Caco-2 (cell line): ENCODE results near the gene RNASE9. TPM values are rescaled to one million over a fixed set of nuclear protein-coding genes. Genes with fewer than 3 reads are reported as not detected.

Experiments
- BruUV-seq: library from RNA; stranded (reverse); fragments of 400-500 nt; replicated peaks from 2 replicates; lab custom pipeline; 2021; lab: Mats Ljungman, UMichigan
- CTCF ChIA-PET: fragments of 300-600 bp; sonication (Branson Sonifier 250); formaldehyde crosslinking; loops from one replicate; lab custom pipeline; 2022; ENCODE audit warnings: antibody characterized with exemption; lab: Charles Lee
- POLR2A ChIA-PET: fragments of 300-600 bp; sonication (Branson Sonifier 250); formaldehyde crosslinking; loops from one replicate; lab custom pipeline; 2022; ENCODE audit warnings: antibody characterized with exemption; lab: Charles Lee
- DNase-seq, 2 experiments: peaks; one replicate each; pipeline versions ENCODE4 v3.0.0 to v3.0.0-alpha.2; 2020 to 2022
- H3K27me3 ChIP-seq: replicated peaks from 2 replicates; pipeline ENCODE4 v1.6.0; 2011; ENCODE audit warnings: low read length; ENCODE audit not compliant: control insufficient read depth, insufficient read depth
- H3K36me3 ChIP-seq: 2 replicates; pipeline ENCODE4 v1.5.1; 2011; ENCODE audit warnings: low read length; ENCODE audit not compliant: control insufficient read depth, insufficient read depth
- H3K4me1 ChIP-seq: fragments of 250-450 bp; sonication (Bioruptor Pico); 2 replicates; pipeline ENCODE4 v1.5.1; 2020; ENCODE audit warnings: mild to moderate bottlenecking
- H3K4me3 ChIP-seq: 2 replicates; pipeline ENCODE4 v1.5.1; 2011; ENCODE audit warnings: low read depth, mild to moderate bottlenecking, control low read depth, low read length
- H3K9me3 ChIP-seq: fragments of 250-450 bp; sonication (Bioruptor Pico); 2 replicates; pipeline ENCODE4 v1.5.1; 2020; ENCODE audit warnings: mild to moderate bottlenecking, moderate library complexity
- H3K27ac Mint-ChIP-seq: one replicate; pipeline ENCODE4 v1.8.0; 2022; ENCODE audit warnings: mixed read lengths; ENCODE audit not compliant: unreplicated experiment
- H3K27me3 Mint-ChIP-seq: one replicate; pipeline ENCODE4 v1.8.0; 2022; ENCODE audit warnings: mixed read lengths; ENCODE audit not compliant: insufficient read depth, unreplicated experiment
- H3K36me3 Mint-ChIP-seq: one replicate; pipeline ENCODE4 v1.8.0; 2022; ENCODE audit warnings: mild to moderate bottlenecking, mixed read lengths; ENCODE audit not compliant: insufficient read depth, unreplicated experiment
- H3K4me1 Mint-ChIP-seq: one replicate; pipeline ENCODE4 v1.8.0; 2022; ENCODE audit warnings: low read depth, mixed read lengths; ENCODE audit not compliant: unreplicated experiment
- H3K4me3 Mint-ChIP-seq: one replicate; pipeline ENCODE4 v1.8.0; 2022; ENCODE audit warnings: mild to moderate bottlenecking, moderate library complexity, mixed read lengths; ENCODE audit not compliant: unreplicated experiment
- H3K9me3 Mint-ChIP-seq: one replicate; pipeline ENCODE4 v1.8.0; 2022; ENCODE audit warnings: mixed read lengths; ENCODE audit not compliant: unreplicated experiment
- CTCF ChIP-seq, 2 experiments: fragments of 200-600 bp in 1 of 2; IDR thresholded peaks; 1 replicate in 1 of 2; 2 replicates in 1 of 2; pipeline versions ENCODE4 v1.5.1 to v1.8.0; 2011 to 2022; ENCODE audit warnings: antibody characterized with exemption in 1 of 2, control low read depth in 1 of 2, inconsistent platforms in 1 of 2, low read depth in 1 of 2, low read length in 1 of 2, mild to moderate bottlenecking in 1 of 2, moderate library complexity in 1 of 2; ENCODE audit not compliant: insufficient read depth in 1 of 2, severe bottlenecking in 1 of 2, unreplicated experiment in 1 of 2
- intact Hi-C: fragments of 100-400 bp; cut with micrococcal nuclease; formaldehyde crosslinking; loops from one replicate; pipeline ENCODE4 v1.10.0; 2022; ENCODE audit not compliant: unreplicated experiment
- total RNA-seq: library from RNA; stranded (reverse); gene quantifications from 2 replicates; pipeline ENCODE4 v1.2.3, GENCODE V29; 2022

The RNASE9 gene
- total RNA-seq, 1 experiment from 2014 or later, result not detected

GRCh38 chr14:20546877-20547276 lies 14.0 kb downstream of the RNASE9 start:
- H3K4me3 Mint-ChIP-seq, result peak overlapping the region; percentile 46
- Histone ChIP-seq H3K36me3 (no peaks in the 10 kb centered on the region), H3K4me3 (no peak overlapping the region), H3K27me3 (no peaks in the 10 kb centered on the region), H3K9me3 (no peaks in the 10 kb centered on the region), H3K4me1 (peaks cover 14% of the 10 kb centered on the region)
- no peaks in the 10 kb centered on the region for H3K27me3 Mint-ChIP-seq
- peaks cover 15% of the 10 kb centered on the region for H3K4me1 Mint-ChIP-seq
- peak overlapping the region; percentile 57 for H3K27ac Mint-ChIP-seq
- no peaks in the 10 kb centered on the region for H3K9me3 Mint-ChIP-seq
- no peak for TF ChIP-seq CTCF (IDR thresholded peaks at IDR 0.05; ENCODE audit: insufficient read depth in 1 of 2, low read depth in 1 of 2, low read length in 1 of 2, severe bottlenecking in 1 of 2, unreplicated experiment in 1 of 2)
- BruUV-seq, result no TSS peak
- H3K36me3 Mint-ChIP-seq, result no peaks in the 10 kb centered on the region
- POLR2A ChIA-PET, result interaction anchor here (0.9 to 1.2 kb wide), 2 partner anchors 77 to 86 kb away, joined by 3 to 4 read pairs; partner anchors contain the start of gene PIP4P1
- peak; percentile 78 to 81 for DNase-seq
- intact Hi-C loops, result loop anchor here (5.0 to 10.0 kb wide), 2 partner anchors 132 to 135 kb away; partner anchors contain the start of genes RNASE4 and TEP1
- CTCF ChIA-PET, result interaction anchor here (0.6 to 0.8 kb wide), 4 partner anchors 66 to 183 kb away, joined by 3 to 10 read pairs (median 4); partner anchors contain the start of gene PIP4P1

- Mint-ChIP-seq H3K36me3 (no peaks in the 10 kb centered on the region), H3K9me3 (no peaks in the 10 kb centered on the region), H3K27me3 (peaks cover 2% of the 10 kb centered on the region), H3K4me3 (no peak overlapping the region), H3K4me1 (no peaks in the 10 kb centered on the region), H3K27ac (no peak overlapping the region)
- Histone ChIP-seq H3K36me3 (no peaks in the 10 kb centered on the region), H3K27me3 (no peaks in the 10 kb centered on the region), H3K9me3 (no peaks in the 10 kb centered on the region), H3K4me3 (no peak overlapping the region), H3K4me1 (no peaks in the 10 kb centered on the region)
- BruUV-seq, result no TSS peak
- TF ChIP-seq CTCF (IDR thresholded peaks at IDR 0.05; ENCODE audit: insufficient read depth in 1 of 2, low read depth in 1 of 2, low read length in 1 of 2, severe bottlenecking in 1 of 2, unreplicated experiment in 1 of 2), result no peak
- CTCF ChIA-PET, result no interaction called here
- POLR2A ChIA-PET, result no interaction called here
- no peak for DNase-seq
- intact Hi-C loops, result loop anchor here (10.0 kb wide), 1 partner anchor 125 kb away; the partner anchor contains the start of gene TEP1
Measured at GRCh38 chr14:20539906-20540305, 20.9 kb downstream of the RNASE9 start.

GRCh38 chr14:20530771-20531571 lies 29.9 kb downstream of the RNASE9 start:
- Mint-ChIP-seq H3K36me3 (no peaks in the 10 kb centered on the region), H3K27me3 (peaks cover 26% of the 10 kb centered on the region), H3K4me3 (peak overlapping the region; percentile 18), H3K27ac (no peak overlapping the region), H3K4me1 (peaks cover 13% of the 10 kb centered on the region), H3K9me3 (no peaks in the 10 kb centered on the region)
- Histone ChIP-seq H3K9me3 (no peaks in the 10 kb centered on the region), H3K4me1 (no peaks in the 10 kb centered on the region), H3K27me3 (no peaks in the 10 kb centered on the region), H3K36me3 (no peaks in the 10 kb centered on the region), H3K4me3 (no peak overlapping the region)
- peak; percentile 77 to 78 for DNase-seq
- intact Hi-C loops, result loop anchor here (1.0 to 2.0 kb wide), 2 partner anchors 75 to 160 kb away; no protein-coding TSS in a partner anchor
- TF ChIP-seq CTCF (IDR thresholded peaks at IDR 0.05; ENCODE audit: insufficient read depth in 1 of 2, low read depth in 1 of 2, low read length in 1 of 2, severe bottlenecking in 1 of 2, unreplicated experiment in 1 of 2), result peak; percentile 65 to 83
- ChIA-PET CTCF (no interaction called here), POLR2A (no interaction called here)
- BruUV-seq, result no TSS peak
